Lung (tissue), 12 donors: ENCODE measurements around the gene RHOG. TPM values are rescaled to one million over a fixed set of nuclear protein-coding genes. Genes with fewer than 3 reads are reported as not detected.

ENCODE experiments used
- ATAC-seq: fragments of 200-7000 bp; cut with Tn5 transposase; one replicate; pipeline ENCODE4 v1.9.1; 2020; ENCODE audit warnings: moderate number of reproducible peaks; ENCODE audit not compliant: insufficient read depth, low FRiP score
- DNase-seq, 3 donors: peaks; one replicate each; pipeline ENCODE4 v3.0.0-alpha.2; 2013 to 2017
- H3K27ac ChIP-seq, 2 donors: one replicate each; pipeline ENCODE4 v1.5.1; 2013; ENCODE audit warnings: mild to moderate bottlenecking in 2 of 2, moderate library complexity in 2 of 2, control low read depth in 1 of 2, inconsistent platforms in 1 of 2, low read depth in 1 of 2, low read length in 1 of 2
- H3K27me3 ChIP-seq, 3 donors: one replicate each; pipeline ENCODE4 v1.5.1; 2013; ENCODE audit warnings: low read length in 2 of 3; ENCODE audit not compliant: control insufficient read depth in 3 of 3, insufficient read depth in 3 of 3
- H3K36me3 ChIP-seq, 4 donors: one replicate each; pipeline ENCODE4 v1.5.1; 2013; ENCODE audit warnings: low read length in 4 of 4, mild to moderate bottlenecking in 1 of 4, moderate library complexity in 1 of 4; ENCODE audit not compliant: control insufficient read depth in 4 of 4, insufficient read depth in 4 of 4
- H3K4me1 ChIP-seq, 5 donors: one replicate each; pipeline ENCODE4 v1.5.1; 2013; ENCODE audit warnings: low read length in 5 of 5, mild to moderate bottlenecking in 2 of 5, moderate library complexity in 1 of 5; ENCODE audit not compliant: control insufficient read depth in 5 of 5, insufficient read depth in 5 of 5
- H3K4me3 ChIP-seq: one replicate; pipeline ENCODE4 v1.5.1; 2013; ENCODE audit warnings: mild to moderate bottlenecking, control low read depth, moderate library complexity
- H3K9ac ChIP-seq, 2 donors: one replicate each; pipeline ENCODE4 v1.5.1; 2013; ENCODE audit warnings: low read length in 2 of 2, control low read depth in 1 of 2; ENCODE audit not compliant: insufficient read depth in 1 of 2
- H3K9me3 ChIP-seq, 4 donors: one replicate each; pipeline ENCODE4 v1.5.1; 2013; ENCODE audit warnings: low read length in 3 of 4, mild to moderate bottlenecking in 1 of 4, moderate library complexity in 1 of 4; ENCODE audit not compliant: control insufficient read depth in 4 of 4, insufficient read depth in 3 of 4
- CTCF ChIP-seq: IDR thresholded peaks from 2 replicates; pipeline ENCODE4 v1.5.1; 2012; ENCODE audit warnings: mild to moderate bottlenecking; ENCODE audit errors: control extremely low read depth, extremely low read depth
- WGBS, 2 donors: extraction: QIAGEN DNeasy Blood & Tissue Kit; methylation state at CpG; one replicate each; pipeline ENCODE4 v1.1.7; 2013; 5-methylcytosine and 5-hydroxymethylcytosine counted together
- polyA plus RNA-seq, 2 donors: library from polyadenylated mRNA; stranded (reverse); fragments of 200-250 nt; gene quantifications; one replicate each; pipeline ENCODE4 v1.2.1, GENCODE V29; 2013
- total RNA-seq, 2 donors: library from RNA; depleted of rRNA in 1 of 2; stranded (reverse); fragments of >200 nt in 1 of 2; gene quantifications; one replicate each; pipeline ENCODE4 v1.2.1, GENCODE V29; 2014 to 2021
- donor health status: control.
- donor health status: control.
- donor health status: Bipolar disorder and iron deficiency.
- donor health status: healthy.
- donor health status: DM: yes; HTN: yes; CAD: no.

RHOG gene
- total and polyA plus RNA-seq, 4 donors: 15.4 to 287 (median 82.6) TPM

DNA sequence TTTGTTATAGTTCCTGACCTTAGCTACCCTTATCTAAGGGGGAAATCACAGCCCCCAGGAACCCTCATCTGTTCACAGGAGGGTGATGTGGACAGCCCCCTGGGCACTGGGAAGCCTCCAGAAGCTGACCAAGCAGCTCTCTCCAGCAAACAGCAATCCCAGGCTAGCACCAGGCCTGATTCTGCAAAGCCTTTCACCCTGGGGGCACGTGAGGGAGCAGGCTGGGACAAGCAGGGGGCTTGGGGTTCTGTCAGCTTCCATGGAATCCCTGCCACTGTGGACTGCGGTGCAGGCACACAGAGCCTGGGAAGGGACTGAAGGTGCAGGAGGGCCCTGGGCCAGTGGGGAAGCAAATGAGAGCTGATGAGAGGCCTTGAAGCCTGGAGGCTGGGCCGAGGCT lies 30.3 kb downstream of the RHOG start:
- H3K4me1 ChIP-seq: peaks cover 0 to 15% (median 3%) of the 10 kb centered on the region in 5 donors
- H3K4me3 ChIP-seq: no peak overlapping the region
- DNase-seq: no peak
- H3K36me3 ChIP-seq: no peaks in the 10 kb centered on the region
- H3K9ac ChIP-seq: no peak overlapping the region
- WGBS, 2 donors: 90 to 92% methylated on average over 3 of the region's 3 CpGs
- no peak for ATAC-seq
- no peaks in the 10 kb centered on the region for H3K9me3 ChIP-seq
- no peak for TF ChIP-seq CTCF
- H3K27me3 ChIP-seq: no peaks in the 10 kb centered on the region
- peak overlapping the region in 1 of 2 donors; percentile 47 for H3K27ac ChIP-seq

GRCh38 chr11:3809624-3809928 lies 31.2 kb downstream of the RHOG start:
- H3K9ac ChIP-seq: no peak overlapping the region

DNA sequence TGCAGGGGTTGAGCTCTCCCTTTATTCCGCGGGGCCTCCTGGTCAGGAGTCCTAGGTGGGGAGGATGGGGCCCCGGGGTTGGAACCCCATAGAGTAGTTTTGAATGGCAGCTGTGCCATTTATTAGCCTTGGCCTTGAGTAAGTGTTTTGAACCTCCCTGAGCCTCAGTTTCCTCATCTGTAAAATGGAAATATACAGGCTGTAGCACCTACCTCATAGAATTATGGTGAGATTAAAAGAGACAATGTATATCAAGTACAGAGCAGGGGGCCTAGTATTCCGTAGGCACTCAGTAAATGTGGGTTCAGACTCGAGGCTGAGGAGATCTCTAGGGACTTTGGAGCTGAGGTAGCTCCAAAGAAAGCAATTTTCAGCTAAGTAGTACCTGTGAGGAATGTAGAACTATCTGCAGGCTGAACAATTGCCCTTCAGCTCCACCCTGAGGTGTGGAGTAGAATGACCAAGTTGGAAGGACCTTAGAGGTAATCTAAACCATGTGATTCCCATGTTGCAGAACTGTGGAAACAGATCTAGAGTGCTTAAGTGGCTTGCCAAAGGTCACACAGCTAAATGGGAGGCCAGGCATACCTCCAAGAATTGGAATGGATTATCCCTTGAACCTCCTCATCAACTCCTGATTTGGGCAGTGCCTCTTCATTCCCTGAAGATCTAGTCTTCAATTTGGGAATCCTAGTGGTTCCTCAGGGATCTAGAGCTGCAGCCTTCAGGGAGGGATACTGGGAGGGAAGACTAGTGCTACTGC lies 31.7 kb downstream of the RHOG start:
- ATAC-seq (peak; percentile 84), DNase-seq (peak in 2 of 3 donors; percentile 43 to 59)
- peaks cover 0 to 10% (median 2%) of the 10 kb centered on the region in 5 donors for H3K4me1 ChIP-seq
- H3K27me3 ChIP-seq: no peaks in the 10 kb centered on the region
- peak; percentile 31 for TF ChIP-seq CTCF
- H3K4me3 ChIP-seq: peak overlapping the region; percentile 67
- H3K36me3 ChIP-seq: no peaks in the 10 kb centered on the region
- H3K27ac ChIP-seq: peak overlapping the region; percentile 2 to 68
- peak overlapping the region; percentile 31 to 48 for H3K9ac ChIP-seq
- H3K9me3 ChIP-seq: no peaks in the 10 kb centered on the region
- 17 to 27% methylated on average over 5 of the region's 5 CpGs for WGBS, 2 donors

More at GRCh38 chr11:3809624-3809928, 31.2 kb downstream of the RHOG start:
- no peak overlapping the region for H3K27ac ChIP-seq
- no peaks in the 10 kb centered on the region for H3K27me3 ChIP-seq
- TF ChIP-seq CTCF: no peak
- peaks cover 0 to 10% (median 2%) of the 10 kb centered on the region in 5 donors for H3K4me1 ChIP-seq
- H3K9me3 ChIP-seq: no peaks in the 10 kb centered on the region
- no peaks in the 10 kb centered on the region for H3K36me3 ChIP-seq
- H3K4me3 ChIP-seq: no peak overlapping the region
- ATAC-seq: no peak
- WGBS, 2 donors: 85 to 100% methylated on average over 1 of the region's 1 CpG
- DNase-seq: no peak
